BJ (cell line): ENCODE results near the gene CAB39L. TPM values are rescaled to one million over a fixed set of nuclear protein-coding genes. Genes with fewer than 3 reads are reported as not detected.

Source experiments
- CTCF ChIA-PET: fragments of 350-600 bp; formaldehyde crosslinking; extraction: SDS; loops from one replicate; lab custom pipeline; 2021; ENCODE audit warnings: antibody characterized with exemption, inconsistent platforms; lab: Yijun Ruan, JAX
- POLR2A ChIA-PET: fragments of 300-600 bp; sonication (Branson Sonifier 250); formaldehyde crosslinking; extraction: SDS; loops from one replicate; lab custom pipeline; 2021; ENCODE audit warnings: antibody characterized with exemption; lab: Charles Lee
- DNase-seq: peaks from one replicate; pipeline ENCODE4 v3.0.0-alpha.2; 2011; ENCODE audit warnings: low read depth
- H3K27me3 ChIP-seq: 2 replicates; pipeline ENCODE4 v1.6.0; 2011; ENCODE audit warnings: low read length; ENCODE audit not compliant: control insufficient read depth, insufficient read depth
- H3K36me3 ChIP-seq: 2 replicates; pipeline ENCODE4 v1.5.1; 2011; ENCODE audit warnings: low read length; ENCODE audit not compliant: control insufficient read depth, insufficient read depth
- H3K4me3 ChIP-seq: 2 replicates; pipeline ENCODE4 v1.5.1; 2011; ENCODE audit warnings: low read depth, mild to moderate bottlenecking, control low read depth, low read length
- CTCF ChIP-seq: IDR thresholded peaks from 2 replicates; pipeline ENCODE4 v1.5.1; 2011; ENCODE audit warnings: low read depth, mild to moderate bottlenecking, control low read depth, inconsistent platforms, low read length, moderate library complexity; ENCODE audit not compliant: insufficient read depth
- polyA minus RNA-seq: library from RNA; depleted of rRNA, polyadenylated mRNA; stranded (reverse); fragments of >200 nt; gene quantifications from 2 replicates; pipeline ENCODE4 v1.2.3, GENCODE V29; 2011; rRNA and poly(A)+ RNA removed
- polyA plus RNA-seq: library from polyadenylated mRNA; depleted of rRNA; stranded (reverse); fragments of >200 nt; gene quantifications from 2 replicates; pipeline ENCODE4 v1.2.3, GENCODE V29; 2011; rRNA removed

Gene CAB39L
- polyA plus RNA-seq (6.5 and 9.4 TPM in 2 replicates), polyA minus RNA-seq (6.3 and 6.8 TPM in 2 replicates)

DNA sequence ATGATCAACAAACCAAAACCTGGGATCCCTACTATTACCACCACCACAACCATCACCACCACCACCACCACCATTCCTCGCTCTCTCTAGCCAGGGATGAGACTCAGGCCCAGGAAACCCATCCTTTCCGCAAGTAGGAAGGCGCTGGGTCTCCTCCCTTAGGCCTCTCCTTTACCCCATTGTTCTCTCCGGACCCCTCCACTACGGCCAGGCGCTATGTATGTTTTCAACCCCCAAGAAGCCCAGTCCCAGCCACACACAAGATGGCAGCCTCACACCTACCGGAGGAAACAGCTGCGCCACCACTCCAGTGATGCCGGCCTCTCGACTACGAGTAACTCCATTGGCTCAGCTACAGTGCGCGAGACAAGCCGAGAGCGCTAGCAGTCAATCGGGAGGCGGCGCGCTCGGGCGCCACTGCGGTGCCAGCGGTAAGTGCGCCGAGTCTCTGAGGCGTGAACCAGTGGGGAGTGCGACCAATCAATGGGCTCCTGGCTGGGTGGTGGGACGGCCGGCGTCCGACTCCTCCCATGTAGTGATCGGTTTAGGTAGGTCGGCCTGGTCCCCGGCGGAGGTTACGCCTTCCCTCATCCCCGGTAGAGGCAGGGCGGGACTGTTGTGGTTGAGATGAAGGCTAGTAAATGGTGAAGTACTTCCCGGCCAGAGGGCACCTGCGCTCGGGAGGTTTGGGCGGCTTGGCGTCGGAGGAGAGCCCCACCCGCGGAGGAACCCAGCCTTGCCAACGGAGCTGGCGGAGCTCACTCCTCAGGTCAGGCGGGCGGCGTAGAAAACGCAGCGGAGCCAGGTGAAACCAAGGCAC lies at the start of gene CAB39L, which contains the start of gene SETDB2:
CAB39L (minus strand) TSS at position 361 of the 820 bp plus-strand sequence. CDS start 61,154 bp downstream, outside the sequence.
SETDB2 (plus strand) TSS at position 571 of the 820 bp plus-strand sequence. CDS start 7,620 bp downstream, outside the sequence.
- CTCF ChIA-PET = interaction anchor here (0.6 to 1.7 kb wide), 7 partner anchors 75 to 649 kb away, joined by 3 to 10 read pairs (median 3); no protein-coding TSS in a partner anchor
- peak; percentile 49 for TF ChIP-seq CTCF
- POLR2A ChIA-PET = interaction anchor here (0.6 to 1.5 kb wide), 3 partner anchors 130 to 349 kb away, joined by 3 to 4 read pairs (median 3); partner anchors contain the start of gene KPNA3
- H3K4me3 ChIP-seq = peak within 1 kb of the TSS; percentile 71
- H3K36me3 ChIP-seq = no peaks in the 10 kb centered on the region; the same call in 1 of the 2 replicates
- no peaks in the 10 kb centered on the region for H3K27me3 ChIP-seq
- peak; percentile 95 for DNase-seq

- POLR2A ChIA-PET = no interaction called here
Measured at GRCh38 chr13:49488563-49488962, 44.7 kb upstream of the CAB39L start.

DNA sequence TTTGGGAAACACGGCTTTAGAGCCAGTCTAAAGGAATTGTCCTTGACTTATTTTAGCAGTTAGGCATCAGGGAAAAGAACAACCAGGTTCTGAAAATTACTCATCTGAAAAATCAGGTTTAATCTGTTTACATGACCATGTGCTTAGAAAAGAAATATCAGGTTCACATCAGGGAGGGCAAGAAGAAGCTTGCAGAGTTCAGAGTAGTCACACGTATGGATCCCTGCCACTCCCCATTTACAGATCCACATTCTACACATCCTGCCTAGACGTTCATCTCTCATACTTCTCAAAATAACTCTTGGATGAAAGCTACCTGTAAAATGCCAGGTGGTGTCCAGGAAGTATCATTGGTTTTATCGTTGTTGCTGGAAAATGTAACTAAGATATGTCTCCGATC lies 37.9 kb upstream of the CAB39L start:
- Histone ChIP-seq H3K36me3 (peaks cover 2% of the 10 kb centered on the region; the same call in 1 of the 2 replicates), H3K27me3 (no peaks in the 10 kb centered on the region), H3K4me3 (no peak overlapping the region)
- no peak for TF ChIP-seq CTCF
- DNase-seq = no peak
- ChIA-PET POLR2A (no interaction called here), CTCF (interaction anchor here (0.7 to 0.8 kb wide), 2 partner anchors 14 to 28 kb away, joined by 3 read pairs; no protein-coding TSS in a partner anchor)

More at GRCh38 chr13:49488563-49488962, 44.7 kb upstream of the CAB39L start:
- Histone ChIP-seq H3K36me3 (no peaks in the 10 kb centered on the region; the same call in 1 of the 2 replicates), H3K4me3 (no peak overlapping the region), H3K27me3 (no peaks in the 10 kb centered on the region)
- no peak for DNase-seq
- CTCF ChIA-PET = no interaction called here
- no peak for TF ChIP-seq CTCF

GRCh38 chr13:49476529-49476928 lies 32.7 kb upstream of the CAB39L start:
- ChIA-PET CTCF (interaction anchor here (0.6 kb wide), 1 partner anchor 30 kb away, joined by 3 read pairs; no protein-coding TSS in a partner anchor), POLR2A (no interaction called here)
- TF ChIP-seq CTCF = no peak
- DNase-seq = no peak
- peaks cover 5% of the 10 kb centered on the region; the same call in 1 of the 2 replicates for H3K36me3 ChIP-seq
- no peak overlapping the region for H3K4me3 ChIP-seq
- no peaks in the 10 kb centered on the region for H3K27me3 ChIP-seq

GRCh38 chr13:49472186-49472585 lies 28.3 kb upstream of the CAB39L start:
- POLR2A ChIA-PET = no interaction called here
- TF ChIP-seq CTCF = no peak
- Histone ChIP-seq H3K27me3 (no peaks in the 10 kb centered on the region), H3K36me3 (peaks cover 3% of the 10 kb centered on the region; the same call in 1 of the 2 replicates), H3K4me3 (no peak overlapping the region)
- CTCF ChIA-PET = no interaction called here
- DNase-seq = no peak
